Stimulated activated CD4-positive, alpha-beta T cell treated with anti-CD3 and anti-CD28 coated beads, Interleukin-2, amount 100 ng/mL, for 48 hours (primary cell): Measurements from ENCODE around the gene SYNGAP1.
"Not testable (repeated sequence)": the region's sequence is repeated elsewhere in the genome, so short reads cannot be mapped to it uniquely, and the experiment has no call there.

Source experiments
- DNase-seq, 2 donors: peaks; one replicate each; pipeline ENCODE4 v3.0.0-alpha.2; 2020

SYNGAP1 gene

DNA sequence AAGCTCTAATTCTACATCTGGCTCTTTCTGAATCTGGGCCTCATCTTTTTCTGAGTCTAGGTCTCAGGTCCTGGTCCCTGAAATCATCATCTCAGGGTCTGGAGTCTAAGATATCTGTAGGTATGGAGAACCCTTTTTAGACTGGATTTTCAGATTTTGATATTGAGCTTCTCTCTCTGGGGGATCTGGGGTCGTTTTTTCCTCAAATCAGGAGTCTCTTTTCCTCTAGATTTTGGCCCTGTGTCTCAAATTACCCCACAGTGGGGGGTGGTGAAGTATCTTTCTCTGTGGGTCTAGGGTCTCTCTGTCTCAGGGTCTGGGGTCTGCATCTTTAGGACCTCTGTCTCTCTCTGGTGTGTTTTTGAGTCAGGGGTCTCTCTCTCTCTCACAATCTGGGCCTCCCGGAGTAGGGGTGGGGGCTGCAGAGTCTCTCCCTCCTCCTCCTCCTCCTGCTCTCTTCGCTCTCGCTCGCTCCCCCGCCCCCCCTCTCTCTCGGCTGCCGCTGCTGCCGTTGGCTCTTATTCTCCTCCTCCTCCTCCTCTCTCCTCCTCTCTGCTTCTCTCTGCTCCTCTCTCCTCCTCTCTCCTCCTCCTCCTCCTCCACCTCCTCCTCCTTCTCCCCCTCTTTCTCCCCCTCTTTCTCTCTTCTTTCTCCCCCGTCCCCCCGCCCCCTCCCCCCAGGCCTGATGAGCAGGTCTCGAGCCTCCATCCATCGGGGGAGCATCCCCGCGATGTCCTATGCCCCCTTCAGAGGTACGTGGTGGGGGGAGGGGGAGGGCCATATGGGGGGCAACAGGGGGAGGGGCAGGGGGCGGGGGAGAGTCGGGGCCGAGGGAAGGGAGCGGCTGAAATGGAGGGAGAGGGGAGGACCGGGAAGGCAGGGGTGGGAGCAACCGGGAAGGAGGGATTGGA lies at the start of gene SYNGAP1:
Gene SYNGAP1, plus strand, starts transcription at position 486 of the 911 bp plus-strand sequence. Its CDS starts 200 bp downstream, at position 686.
- DNase-seq, result peak in 1 of 2 donors; percentile 41

GRCh38 chr6:33371901-33372300 lies 48.0 kb upstream of the SYNGAP1 start:
- not testable (repeated sequence) for DNase-seq

- DNase-seq, result no peak
Observed at GRCh38 chr6:33372526-33373123, 47.2 kb upstream of the SYNGAP1 start.

GRCh38 chr6:33373960-33374910 lies 45.6 kb upstream of the SYNGAP1 start:
- no peak for DNase-seq

DNA sequence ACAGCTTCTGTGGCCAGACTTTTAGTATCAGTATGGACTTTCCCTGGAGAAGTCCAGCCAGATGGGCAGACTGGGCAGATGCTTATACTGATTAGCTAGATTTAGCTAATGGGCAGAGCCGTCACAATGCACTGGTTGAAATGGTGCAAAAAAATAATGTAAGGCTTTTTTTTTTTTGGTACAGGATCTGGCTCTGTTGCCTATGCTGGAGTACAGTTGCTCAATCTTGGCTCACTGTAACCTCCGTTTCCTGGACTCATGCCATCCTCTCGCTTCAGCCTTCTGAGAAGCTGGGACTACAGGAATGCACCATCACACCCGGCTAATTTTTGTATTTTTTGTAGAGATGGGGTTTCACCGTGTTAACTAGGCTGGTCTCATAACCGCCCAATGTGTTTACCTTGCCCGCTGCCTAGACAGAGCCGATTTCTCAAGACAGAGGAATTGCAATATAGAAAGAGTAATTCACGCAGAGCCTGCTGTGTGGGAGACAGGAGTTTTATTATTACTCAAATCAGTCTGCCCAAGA lies 44.7 kb upstream of the SYNGAP1 start:
- DNase-seq, result no peak

DNA sequence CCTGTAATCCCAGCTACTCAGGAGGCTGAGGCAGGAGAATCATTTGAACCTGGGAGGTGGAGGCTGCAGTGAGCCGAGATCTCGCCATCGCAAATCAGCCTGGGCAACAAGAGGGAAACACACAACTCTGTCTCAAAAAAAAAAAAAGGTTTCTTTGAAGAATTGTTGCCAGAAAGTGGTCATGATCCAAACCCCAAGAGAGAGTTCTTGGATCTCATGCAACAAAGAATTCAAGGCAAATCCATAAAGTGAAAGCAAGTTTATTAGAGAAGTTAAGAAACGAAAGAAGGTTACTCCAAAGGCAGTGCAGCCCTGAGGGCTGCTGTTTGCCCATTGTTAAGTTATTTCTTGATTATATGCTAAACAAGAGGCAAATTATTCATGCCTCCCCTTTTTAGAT lies 42.7 kb upstream of the SYNGAP1 start:
- DNase-seq, result no peak

- not testable (repeated sequence) for DNase-seq
Observed at GRCh38 chr6:33379184-33379583, 40.7 kb upstream of the SYNGAP1 start.

- DNase-seq, result no peak
Observed at GRCh38 chr6:33380272-33380981, 39.4 kb upstream of the SYNGAP1 start.

GRCh38 chr6:33383427-33384185 lies 36.3 kb upstream of the SYNGAP1 start:
- DNase-seq, result no peak

DNA sequence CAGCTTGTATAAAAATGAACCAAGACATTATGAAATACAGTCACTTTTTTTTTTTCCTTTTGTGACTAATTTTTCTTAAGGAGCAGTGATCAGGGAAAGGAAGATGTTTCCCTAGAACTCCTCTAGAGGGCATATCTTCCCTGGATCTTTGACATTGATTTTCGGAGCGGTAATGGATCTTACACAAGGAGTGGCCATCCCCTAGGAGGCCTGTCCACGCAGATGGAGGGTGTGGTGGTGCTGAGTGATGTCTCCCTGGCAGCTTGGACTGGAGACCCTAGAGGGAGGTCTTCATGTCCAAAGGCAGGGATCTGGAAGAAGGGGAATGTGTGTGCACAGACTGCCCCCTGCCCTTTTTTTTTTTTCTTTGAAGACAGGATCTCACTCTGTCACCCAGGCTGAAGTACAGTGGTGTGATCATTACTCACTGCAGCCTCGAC lies 35.3 kb upstream of the SYNGAP1 start:
- no peak for DNase-seq

- no peak for DNase-seq
Observed at GRCh38 chr6:33390173-33390572, 29.7 kb upstream of the SYNGAP1 start.

DNA sequence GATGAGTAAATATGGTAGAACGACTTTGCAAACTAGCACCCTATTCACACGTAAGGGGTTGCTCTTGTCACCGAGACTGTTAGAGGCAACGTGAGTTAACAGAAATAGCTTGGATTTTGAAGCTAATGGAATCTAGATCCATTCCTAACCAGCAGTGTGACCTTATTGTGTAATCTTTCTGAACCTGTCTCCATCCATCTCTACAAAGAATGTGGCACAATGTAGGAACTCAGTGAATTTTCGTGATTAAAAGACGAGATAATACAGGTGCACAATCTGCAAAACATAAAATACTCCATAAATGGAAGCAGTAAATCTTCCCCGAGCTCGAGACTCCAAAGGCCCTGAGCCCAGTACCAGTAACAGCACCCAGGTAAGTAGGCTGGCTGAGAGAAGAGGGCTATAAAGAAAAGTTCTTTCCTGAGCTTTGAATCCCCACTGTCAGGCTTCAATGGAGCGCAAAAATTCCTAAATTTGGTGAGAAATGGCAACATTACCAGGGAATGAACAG lies 29.0 kb upstream of the SYNGAP1 start:
- DNase-seq, result no peak

DNA sequence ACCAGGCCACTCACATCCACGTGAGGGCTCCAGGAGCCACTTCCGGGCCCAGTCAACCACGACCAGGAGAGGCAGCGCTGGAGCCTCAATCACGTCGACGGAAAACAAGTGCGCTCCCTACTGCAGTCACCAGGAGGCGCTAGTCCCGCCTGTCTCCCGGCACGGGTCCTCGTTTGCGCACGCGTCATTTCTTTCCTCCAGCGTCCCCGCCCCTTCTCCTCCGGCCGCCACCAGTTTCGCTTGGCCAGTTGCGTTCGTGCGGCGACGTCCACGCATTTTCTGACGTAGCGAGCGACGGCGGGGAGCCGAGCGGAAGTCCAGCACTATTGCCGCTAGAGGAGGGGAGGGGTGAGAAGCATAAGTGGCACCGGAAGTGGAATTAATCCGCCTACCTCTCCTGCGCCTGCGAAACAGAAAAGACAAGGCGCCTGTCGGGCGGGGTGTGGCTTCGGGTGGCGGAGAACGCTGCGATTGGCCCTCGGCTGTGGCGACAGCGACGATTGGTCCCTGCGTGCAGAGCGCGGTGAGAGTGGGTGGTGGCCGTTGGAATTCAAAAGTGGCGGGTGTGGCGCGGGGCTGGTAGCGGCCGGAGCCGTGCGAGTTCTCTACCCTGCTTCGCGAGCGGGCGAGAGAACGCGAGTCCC lies 28.5 kb upstream of the SYNGAP1 start, which contains the start of gene KIFC1:
Gene KIFC1, plus strand, starts transcription at position 546 of the 644 bp plus-strand sequence. CDS start 163 bp downstream, outside the sequence.
- peak; percentile 99 to 100 for DNase-seq

DNA sequence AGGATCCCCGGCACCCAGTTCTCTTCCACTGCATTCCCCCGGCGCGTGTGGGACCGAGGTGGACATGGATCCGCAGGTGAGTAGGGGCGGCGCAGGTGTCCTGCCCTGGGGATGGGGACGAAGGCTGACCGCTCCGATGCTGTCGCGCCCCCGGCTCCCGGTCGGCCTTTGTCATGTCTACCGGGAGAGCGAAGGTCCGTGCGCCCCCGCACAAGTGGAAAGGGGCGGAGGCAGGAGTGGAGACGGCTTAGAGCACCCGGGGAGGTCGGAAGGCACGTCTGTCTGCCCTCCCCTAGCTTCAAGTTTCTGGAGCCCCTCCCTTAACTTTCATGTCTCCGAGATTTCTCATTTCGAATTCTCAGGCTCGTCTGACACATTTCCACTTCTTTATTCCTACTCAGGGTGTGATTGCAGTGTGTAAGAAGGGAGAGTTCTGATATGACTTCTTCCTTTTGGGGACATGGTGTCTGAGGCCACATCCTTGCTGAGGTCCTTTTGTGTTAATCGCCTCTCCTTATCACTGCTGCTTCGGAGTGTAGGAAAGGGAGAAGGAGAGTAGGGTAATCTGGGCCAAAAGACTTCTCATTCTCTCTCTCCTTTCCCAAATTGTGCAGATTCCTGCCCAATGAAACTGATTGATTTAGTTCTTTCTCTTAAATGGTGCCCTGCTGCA lies 27.8 kb upstream of the SYNGAP1 start:
- DNase-seq, result peak; percentile 41 to 57

DNA sequence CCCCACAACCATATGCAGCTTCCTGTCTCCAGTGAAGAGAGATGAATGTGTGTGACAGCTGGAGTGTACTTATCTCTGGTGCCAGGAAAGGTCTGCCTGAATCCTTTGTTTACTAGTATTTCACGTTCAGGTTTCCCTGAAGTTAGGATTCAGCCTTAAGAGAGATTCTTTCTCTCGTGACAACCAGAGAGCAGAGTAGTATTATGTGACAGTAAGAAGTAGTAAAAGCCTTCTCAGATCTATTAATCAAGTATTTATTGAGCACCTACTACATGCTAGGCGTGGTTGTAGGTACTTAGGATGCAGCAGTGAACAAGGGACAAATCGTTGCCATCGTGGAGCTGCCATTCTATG lies 27.3 kb upstream of the SYNGAP1 start:
- DNase-seq, result no peak

- DNase-seq, result no peak
Observed at GRCh38 chr6:33392979-33393378, 26.9 kb upstream of the SYNGAP1 start.

DNA sequence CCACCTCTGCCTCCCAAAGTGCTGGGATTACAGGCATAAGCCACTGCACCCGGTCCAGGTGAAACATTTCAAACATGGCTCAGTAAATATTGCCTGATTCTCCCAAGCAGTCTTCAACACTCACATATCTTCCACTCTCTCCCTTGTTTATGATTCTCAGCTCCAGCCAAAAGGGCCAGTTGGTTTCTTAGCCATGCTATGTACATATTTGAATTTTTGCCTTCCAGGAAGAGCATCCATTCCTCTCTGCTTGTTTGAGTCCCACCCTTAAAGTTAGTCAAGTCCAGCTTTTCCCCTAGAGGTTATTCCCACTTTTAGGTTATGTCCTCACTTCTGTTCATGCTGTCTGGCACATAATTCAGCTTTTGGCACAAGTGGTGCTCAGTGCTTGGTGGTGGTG lies 22.3 kb upstream of the SYNGAP1 start:
- DNase-seq, result no peak

- DNase-seq, result not testable (repeated sequence)
Observed at GRCh38 chr6:33398601-33399000, 21.3 kb upstream of the SYNGAP1 start.

GRCh38 chr6:33399881-33400280 lies 20.0 kb upstream of the SYNGAP1 start:
- DNase-seq, result not testable (repeated sequence)

GRCh38 chr6:33404884-33405283 lies 15.0 kb upstream of the SYNGAP1 start:
- DNase-seq, result no peak
